H9 (cell line): ENCODE data around the gene TMEM116. TPM values are rescaled to one million over a fixed set of nuclear protein-coding genes. Genes with fewer than 3 reads are reported as not detected.

Source experiments
- DNase-seq: peaks from one replicate; pipeline ENCODE4 v3.0.0-alpha.2; 2017
- H2AFZ ChIP-seq: one replicate; pipeline ENCODE4 v1.6.1; 2013; ENCODE audit warnings: mild to moderate bottlenecking, low read length, control low read depth, moderate library complexity
- H2AK5ac ChIP-seq: 2 replicates; pipeline ENCODE4 v1.6.1; 2013; ENCODE audit warnings: low read length, control low read depth, mixed read lengths; ENCODE audit not compliant: insufficient read length
- H2BK120ac ChIP-seq: one replicate; pipeline ENCODE4 v1.6.1; 2013; ENCODE audit warnings: low read depth, mild to moderate bottlenecking, low read length, control low read depth, inconsistent platforms; ENCODE audit not compliant: poor library complexity, severe bottlenecking
- H2BK12ac ChIP-seq: 2 replicates; pipeline ENCODE4 v1.6.1; 2013; ENCODE audit warnings: low read length, control low read depth, mixed read lengths, low read depth; ENCODE audit not compliant: insufficient read length
- H2BK15ac ChIP-seq: 2 replicates; pipeline ENCODE4 v1.6.1; 2013; ENCODE audit warnings: low read depth, low read length, control low read depth
- H2BK20ac ChIP-seq: one replicate; pipeline ENCODE4 v1.6.1; 2013; ENCODE audit warnings: low read depth, mild to moderate bottlenecking, low read length, control low read depth, inconsistent platforms; ENCODE audit not compliant: poor library complexity, severe bottlenecking
- H2BK5ac ChIP-seq: 2 replicates; pipeline ENCODE4 v1.6.1; 2013; ENCODE audit warnings: low read length, control low read depth, mixed read lengths; ENCODE audit not compliant: insufficient read length
- H3K14ac ChIP-seq: 2 replicates; pipeline ENCODE4 v1.6.1; 2013; ENCODE audit warnings: low read length, control low read depth; ENCODE audit not compliant: insufficient read depth
- H3K18ac ChIP-seq: 2 replicates; pipeline ENCODE4 v1.6.1; 2013; ENCODE audit warnings: low read depth, mild to moderate bottlenecking, mixed read lengths, low read length, control low read depth; ENCODE audit not compliant: insufficient read length
- H3K23ac ChIP-seq: 2 replicates; pipeline ENCODE4 v1.6.1; 2013; ENCODE audit warnings: low read length, control low read depth, mixed read lengths, low read depth; ENCODE audit not compliant: insufficient read length
- H3K23me2 ChIP-seq: 2 replicates; pipeline ENCODE4 v1.6.1; 2013; ENCODE audit warnings: low read depth, mild to moderate bottlenecking, mixed read lengths, low read length, control low read depth; ENCODE audit not compliant: insufficient read length, poor library complexity, severe bottlenecking
- H3K27ac ChIP-seq: 2 replicates; pipeline ENCODE4 v1.5.1; 2013; ENCODE audit warnings: low read length, control low read depth, mixed read lengths, low read depth; ENCODE audit not compliant: insufficient read length
- H3K27me3 ChIP-seq: 2 replicates; pipeline ENCODE4 v1.6.1; 2013; ENCODE audit warnings: low read length, control low read depth, inconsistent platforms; ENCODE audit not compliant: insufficient read depth
- H3K4ac ChIP-seq: 2 replicates; pipeline ENCODE4 v1.6.1; 2013; ENCODE audit warnings: low read depth, mild to moderate bottlenecking, control low read depth, inconsistent platforms, low read length, moderate library complexity
- H3K4me1 ChIP-seq: 2 replicates; pipeline ENCODE4 v1.6.1; 2013; ENCODE audit warnings: low read length, control low read depth, inconsistent platforms; ENCODE audit not compliant: insufficient read depth
- H3K4me2 ChIP-seq: 2 replicates; pipeline ENCODE4 v1.6.1; 2013; ENCODE audit warnings: low read length, control low read depth, mixed read lengths; ENCODE audit not compliant: insufficient read length, insufficient read depth
- H3K56ac ChIP-seq: 2 replicates; pipeline ENCODE4 v1.6.1; 2013; ENCODE audit warnings: low read depth, mild to moderate bottlenecking, mixed read lengths, low read length, control low read depth; ENCODE audit not compliant: insufficient read length
- H3K79me1 ChIP-seq: 2 replicates; pipeline ENCODE4 v1.6.1; 2013; ENCODE audit warnings: low read depth, mild to moderate bottlenecking, moderate library complexity, low read length, control low read depth, inconsistent platforms; ENCODE audit not compliant: insufficient read depth, poor library complexity, severe bottlenecking
- H3K79me2 ChIP-seq: 2 replicates; pipeline ENCODE4 v1.6.1; 2013; ENCODE audit warnings: low read length, control low read depth, inconsistent platforms; ENCODE audit not compliant: insufficient read depth
- H3K9ac ChIP-seq: 2 replicates; pipeline ENCODE4 v1.6.1; 2013; ENCODE audit warnings: low read length, control low read depth, mixed read lengths; ENCODE audit not compliant: insufficient read length; ENCODE audit errors: extremely low read depth
- H3K9me3 ChIP-seq: one replicate; pipeline ENCODE4 v1.6.1; 2013; ENCODE audit warnings: low read depth, low read length, inconsistent platforms; ENCODE audit not compliant: control insufficient read depth
- H3T11ph ChIP-seq: one replicate; pipeline ENCODE4 v1.6.1; 2013; ENCODE audit warnings: mild to moderate bottlenecking, low read length, control low read depth, inconsistent platforms
- H4K20me1 ChIP-seq: one replicate; pipeline ENCODE4 v1.6.1; 2013; ENCODE audit not compliant: control insufficient read depth, insufficient read length, insufficient read depth
- H4K5ac ChIP-seq: 2 replicates; pipeline ENCODE4 v1.6.1; 2013; ENCODE audit warnings: low read depth, mild to moderate bottlenecking, mixed read lengths, low read length, control low read depth; ENCODE audit not compliant: insufficient read length
- H4K8ac ChIP-seq: replicated peaks from 2 replicates; pipeline ENCODE4 v1.6.1; 2013; ENCODE audit warnings: low read length, control low read depth, mixed read lengths, low read depth; ENCODE audit not compliant: insufficient read length
- H4K91ac ChIP-seq: 2 replicates; pipeline ENCODE4 v1.6.1; 2013; ENCODE audit warnings: low read depth, mild to moderate bottlenecking, moderate library complexity, mixed read lengths, low read length, control low read depth; ENCODE audit not compliant: insufficient read length
- H3K27ac Mint-ChIP-seq, 3 experiments: 2 replicates in 2 of 3; 3 replicates in 1 of 3; pipeline ENCODE4 v1.8.0; 2020 to 2021; ENCODE audit warnings: mixed read lengths in 3 of 3, mild to moderate bottlenecking in 1 of 3, moderate library complexity in 1 of 3
- H3K27me3 Mint-ChIP-seq: 2 replicates; pipeline ENCODE4 v1.8.0; 2021; ENCODE audit warnings: low read depth, mild to moderate bottlenecking, moderate library complexity, mixed read lengths
- H3K36me3 Mint-ChIP-seq, 3 experiments: 2 replicates in 2 of 3; 3 replicates in 1 of 3; pipeline ENCODE4 v1.8.0; 2020 to 2021; ENCODE audit warnings: low read depth in 3 of 3, mixed read lengths in 3 of 3; ENCODE audit not compliant: insufficient read depth in 1 of 3
- H3K4me1 Mint-ChIP-seq, 2 experiments: 2 replicates each; pipeline ENCODE4 v1.8.0; 2020; ENCODE audit warnings: mixed read lengths in 2 of 2
- H3K4me3 Mint-ChIP-seq, 2 experiments: 2 replicates in 1 of 2; 3 replicates in 1 of 2; pipeline ENCODE4 v1.8.0; 2020 to 2021; ENCODE audit warnings: mild to moderate bottlenecking in 2 of 2, mixed read lengths in 2 of 2, moderate library complexity in 1 of 2
- H3K9me3 Mint-ChIP-seq, 2 experiments: 2 replicates in 1 of 2; 3 replicates in 1 of 2; pipeline ENCODE4 v1.8.0; 2020; ENCODE audit warnings: mild to moderate bottlenecking in 2 of 2, mixed read lengths in 2 of 2, moderate library complexity in 1 of 2
- WGBS: extraction: QIAGEN DNeasy Blood & Tissue Kit; methylation state at CpG from one replicate; pipeline ENCODE4 v1.1.7; 2013; ENCODE audit warnings: missing lambda C conversion rate, low lambda C conversion rate, mixed read lengths; ENCODE audit not compliant: insufficient read length; ENCODE audit errors: extremely low coverage; 5-methylcytosine and 5-hydroxymethylcytosine counted together
- total RNA-seq: library from RNA; stranded (reverse); gene quantifications from 2 replicates; pipeline ENCODE4 v1.2.1, GENCODE V29; 2021
- TF ChIP-seq, protein P1 (sequence below): fragments of 200-600 bp; sonication (generic); conservative IDR thresholded peaks from 3 replicates; pipeline ENCODE4 v1.8.0; 2021; ENCODE audit warnings: antibody characterized with exemption, mild to moderate bottlenecking

Gene TMEM116
- total RNA-seq, 1 experiment from 2014 or later, result 10.8 TPM

GRCh38 chr12:111927346-111927745 is 85.6 kb downstream of the TMEM116 start:
- no peaks in the 10 kb centered on the region for H3K79me1 ChIP-seq
- WGBS, result no CpG with 5 or more reads among the region's 5 CpGs

More at GRCh38 chr12:111927346-111927745, 85.6 kb downstream of the TMEM116 start:
- no peak for DNase-seq
- Histone ChIP-seq H2BK20ac (no peak overlapping the region), H2BK120ac (no peak overlapping the region), H4K8ac (no peak overlapping the region), H2AFZ (no peak overlapping the region), H3K9me3 (no peaks in the 10 kb centered on the region), H3T11ph (no peak overlapping the region), H4K5ac (no peak overlapping the region), H3K23me2 (no peaks in the 10 kb centered on the region), H3K56ac (no peak overlapping the region), H2AK5ac (no peak overlapping the region), H4K20me1 (no peaks in the 10 kb centered on the region), H3K9ac (no peak overlapping the region), H3K23ac (no peak overlapping the region), H3K79me2 (no peaks in the 10 kb centered on the region), H2BK15ac (no peak overlapping the region), H3K27ac (no peak overlapping the region), H4K91ac (no peak overlapping the region), H2BK12ac (no peak overlapping the region), H3K4me1 (no peaks in the 10 kb centered on the region), H3K4ac (no peak overlapping the region), H3K14ac (no peak overlapping the region), H3K18ac (no peak overlapping the region), H3K4me2 (no peak overlapping the region), H3K27me3 (no peaks in the 10 kb centered on the region), H2BK5ac (no peak overlapping the region)
- Mint-ChIP-seq H3K4me1 (no peaks in the 10 kb centered on the region), H3K9me3 (no peaks in the 10 kb centered on the region), H3K36me3 (no peaks in the 10 kb centered on the region), H3K27ac (no peak overlapping the region), H3K4me3 (no peak overlapping the region), H3K27me3 (no peaks in the 10 kb centered on the region)
- TF ChIP-seq, protein P1, sequence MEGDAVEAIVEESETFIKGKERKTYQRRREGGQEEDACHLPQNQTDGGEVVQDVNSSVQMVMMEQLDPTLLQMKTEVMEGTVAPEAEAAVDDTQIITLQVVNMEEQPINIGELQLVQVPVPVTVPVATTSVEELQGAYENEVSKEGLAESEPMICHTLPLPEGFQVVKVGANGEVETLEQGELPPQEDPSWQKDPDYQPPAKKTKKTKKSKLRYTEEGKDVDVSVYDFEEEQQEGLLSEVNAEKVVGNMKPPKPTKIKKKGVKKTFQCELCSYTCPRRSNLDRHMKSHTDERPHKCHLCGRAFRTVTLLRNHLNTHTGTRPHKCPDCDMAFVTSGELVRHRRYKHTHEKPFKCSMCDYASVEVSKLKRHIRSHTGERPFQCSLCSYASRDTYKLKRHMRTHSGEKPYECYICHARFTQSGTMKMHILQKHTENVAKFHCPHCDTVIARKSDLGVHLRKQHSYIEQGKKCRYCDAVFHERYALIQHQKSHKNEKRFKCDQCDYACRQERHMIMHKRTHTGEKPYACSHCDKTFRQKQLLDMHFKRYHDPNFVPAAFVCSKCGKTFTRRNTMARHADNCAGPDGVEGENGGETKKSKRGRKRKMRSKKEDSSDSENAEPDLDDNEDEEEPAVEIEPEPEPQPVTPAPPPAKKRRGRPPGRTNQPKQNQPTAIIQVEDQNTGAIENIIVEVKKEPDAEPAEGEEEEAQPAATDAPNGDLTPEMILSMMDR, result no peak
